Measurements from ENCODE around the gene TUBD1.
A peak's percentile ranks its signal among the peaks of the same experiment; 100 is the strongest.
"Not testable (repeated sequence)": the region's sequence is repeated elsewhere in the genome, so short reads cannot be mapped to it uniquely, and the experiment has no call there.

The TUBD1 gene

DNA sequence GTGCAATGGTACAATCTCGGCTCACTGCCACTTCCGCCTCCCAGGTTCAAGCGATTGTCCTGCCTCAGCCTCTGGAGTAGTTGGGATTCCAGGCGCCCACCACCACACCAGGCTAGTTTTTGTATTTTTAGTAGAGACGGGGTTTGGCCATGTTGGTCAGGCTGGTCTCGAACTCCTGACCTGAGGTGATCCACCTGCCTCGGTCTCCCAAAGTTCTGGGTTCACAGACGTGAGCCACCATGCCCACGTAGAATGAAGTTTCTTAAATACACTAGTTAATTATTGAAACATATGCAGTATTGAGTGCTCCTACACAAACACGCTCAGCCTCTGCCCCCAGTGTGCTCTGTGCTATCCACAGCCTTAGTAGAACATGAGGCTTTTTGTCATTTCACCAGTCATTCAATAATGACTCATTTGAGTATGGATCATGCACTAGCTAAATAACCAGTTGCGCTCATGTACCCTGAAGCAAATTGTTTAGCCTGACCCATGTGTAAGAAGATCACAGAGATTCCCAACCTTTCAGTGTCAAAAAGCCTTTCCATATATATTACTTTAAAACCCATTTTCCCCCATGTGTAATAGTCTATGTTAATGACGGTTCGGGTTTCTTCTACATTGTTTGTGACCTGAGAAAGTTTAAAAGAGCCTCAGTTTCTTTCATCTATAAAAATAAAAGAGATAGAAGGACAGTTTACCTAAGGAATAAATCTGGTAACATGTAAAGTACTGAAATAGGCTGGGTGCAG, 49.7 kb downstream of the TUBD1 start:
- DNase-seq: peak; percentile 84 to 95 (median 93)

DNA sequence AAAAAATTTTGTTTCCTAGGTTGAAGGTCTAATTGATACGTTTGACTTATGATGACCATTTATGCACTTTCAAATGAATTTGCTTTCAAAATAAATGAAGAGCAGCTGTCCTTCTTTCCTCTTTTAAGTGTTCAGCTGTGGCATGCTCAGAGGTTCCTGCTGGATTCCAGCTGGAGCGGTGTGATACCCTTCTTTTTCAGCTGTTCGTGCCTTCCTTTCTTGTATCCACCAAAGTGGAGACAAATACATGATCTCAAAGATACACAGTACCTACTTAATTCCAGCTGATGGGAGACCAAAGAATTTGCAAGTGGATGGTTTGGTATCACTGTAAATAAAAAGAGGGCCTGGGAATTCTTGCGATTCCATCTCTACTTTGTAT, 50.9 kb downstream of the TUBD1 start:
- not testable (repeated sequence) for DNase-seq

- DNase-seq: peak in 2 of 3 donors; percentile 26 to 29
Observed at GRCh38 chr17:59841091-59841881, 51.5 kb downstream of the TUBD1 start.

- DNase-seq: peak; percentile 48 to 62 (median 55)
Observed at GRCh38 chr17:59840329-59841090, 52.2 kb downstream of the TUBD1 start.

GRCh38 chr17:59839651-59840328, 53.0 kb downstream of the TUBD1 start:
- peak; percentile 21 to 48 (median 43) for DNase-seq

DNA sequence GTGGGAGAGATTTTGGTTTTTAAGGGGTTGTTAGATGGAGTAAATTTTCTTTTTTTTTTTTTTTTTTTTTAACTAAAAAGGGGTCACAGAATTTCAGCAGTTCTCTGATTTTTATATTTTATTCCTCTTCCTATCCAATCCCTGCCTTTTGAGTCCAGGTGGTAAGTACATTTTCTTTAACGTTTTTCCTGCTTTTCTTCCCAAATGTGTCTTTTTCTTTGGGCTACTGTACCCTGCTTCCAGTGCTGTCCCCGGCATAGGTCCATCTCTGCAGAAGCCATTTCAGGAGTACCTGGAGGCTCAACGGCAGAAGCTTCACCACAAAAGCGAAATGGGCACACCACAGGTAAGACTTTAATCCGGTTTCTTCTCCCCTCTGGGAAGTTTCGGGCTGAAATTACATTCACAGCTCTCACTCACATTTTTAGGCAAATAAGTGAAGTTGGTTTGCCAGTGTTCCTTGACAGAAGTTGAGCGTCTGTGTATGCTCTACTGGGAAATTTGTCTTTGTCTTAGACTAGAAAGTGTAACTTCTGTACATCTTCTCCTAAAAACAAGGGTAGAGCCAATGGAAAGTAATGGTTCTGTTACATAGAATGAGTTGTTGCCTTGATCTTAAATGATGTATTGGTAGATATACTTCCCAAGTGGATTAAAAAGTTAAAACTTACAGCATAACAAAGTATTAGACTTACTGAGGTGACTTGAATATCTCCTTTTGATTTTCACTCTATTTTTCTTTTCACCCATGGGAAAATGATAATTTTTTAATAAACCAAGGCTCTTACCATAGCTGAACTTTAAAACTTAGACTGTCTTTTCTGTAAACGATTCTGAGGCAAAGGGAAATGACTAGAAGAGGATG, 54.5 kb downstream of the TUBD1 start:
- DNase-seq: peak; percentile 48 to 64 (median 53)

DNA sequence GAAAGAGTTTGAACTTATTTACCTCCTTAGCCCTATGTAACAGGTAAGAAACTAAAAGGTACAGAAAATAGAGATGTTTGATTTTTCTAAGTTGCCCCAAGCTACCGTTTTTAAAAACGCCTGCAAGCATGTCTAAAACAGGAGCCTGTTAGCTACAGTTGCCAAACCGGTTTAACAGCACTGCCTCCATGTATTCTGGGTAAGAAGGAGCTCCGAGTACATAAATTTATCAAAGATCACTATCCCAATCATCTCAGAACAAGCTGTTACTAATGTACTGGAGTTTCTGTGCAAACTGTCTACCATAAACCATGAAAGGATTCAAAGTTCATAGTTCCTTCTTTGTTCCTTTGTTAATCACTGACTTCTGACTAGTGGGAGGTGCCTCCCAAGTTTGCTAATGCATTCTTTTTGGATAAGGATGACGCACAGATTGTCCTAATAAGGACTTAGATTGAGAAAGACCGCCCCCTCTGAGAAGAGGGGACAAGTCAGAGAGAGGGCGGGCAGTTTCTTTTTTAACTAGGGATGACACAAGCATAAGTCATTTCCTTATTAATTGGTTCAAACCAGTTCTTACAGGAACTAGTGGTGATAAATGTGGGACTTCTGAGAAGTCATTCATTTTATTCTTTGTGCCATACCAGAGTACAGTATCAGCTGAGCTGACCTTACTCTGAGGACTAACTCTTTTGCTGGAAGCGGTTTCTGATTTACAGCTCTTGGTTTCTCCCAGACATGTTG, 55.3 kb downstream of the TUBD1 start:
- peak; percentile 95 to 100 (median 99) for DNase-seq

DNA sequence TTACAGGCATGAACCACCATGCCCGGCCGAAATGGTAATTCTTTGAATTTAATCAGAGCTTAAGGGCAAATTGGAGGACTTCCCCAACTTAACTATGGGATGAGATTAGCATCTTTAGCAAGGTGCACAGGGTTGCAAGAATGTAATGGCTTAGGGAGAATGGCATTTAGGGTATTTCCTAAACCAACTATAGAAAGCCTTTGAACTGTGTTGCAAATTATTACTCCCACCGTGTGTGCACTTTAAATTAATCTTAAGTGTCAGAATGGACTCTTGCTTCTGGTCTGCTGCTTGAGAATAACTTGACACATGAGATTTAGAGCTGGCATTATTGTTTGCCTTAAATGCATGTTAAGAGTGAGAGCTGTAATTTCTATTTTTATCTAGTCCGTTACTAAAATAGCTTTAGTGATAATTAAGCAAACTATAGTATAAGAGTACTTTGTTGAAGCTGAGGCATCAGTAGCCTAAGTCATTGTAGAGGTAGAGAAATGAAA, 59.8 kb downstream of the TUBD1 start:
- DNase-seq: no peak

- no peak for DNase-seq
Observed at GRCh38 chr17:59830846-59831486, 61.8 kb downstream of the TUBD1 start.

GRCh38 chr17:59830007-59830630, 62.6 kb downstream of the TUBD1 start:
- no peak for DNase-seq

GRCh38 chr17:59829217-59830006, 63.3 kb downstream of the TUBD1 start:
- DNase-seq: peak; percentile 77 to 96 (median 90)

DNA sequence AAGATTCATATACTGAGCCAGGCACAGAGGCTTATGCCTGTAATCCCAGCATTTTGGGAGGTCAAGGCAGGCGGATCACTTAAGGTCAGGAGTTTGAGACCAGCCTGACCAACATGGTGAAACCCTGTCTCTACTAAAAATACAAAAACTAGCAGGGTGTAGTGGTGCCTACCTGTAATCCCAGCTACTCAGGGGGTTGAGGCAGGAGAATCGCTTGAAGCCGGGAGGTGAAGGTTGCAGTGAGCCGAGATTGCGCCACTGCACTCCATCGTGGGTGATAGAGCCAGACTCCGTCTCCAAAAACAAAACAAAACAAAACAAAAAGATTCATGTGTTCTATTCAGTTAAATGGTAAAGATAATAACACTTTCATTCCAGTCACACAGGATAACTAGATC, 63.9 kb downstream of the TUBD1 start:
- not testable (repeated sequence) for DNase-seq

- no peak for DNase-seq
Observed at GRCh38 chr17:59828478-59828760, 64.3 kb downstream of the TUBD1 start.

DNA sequence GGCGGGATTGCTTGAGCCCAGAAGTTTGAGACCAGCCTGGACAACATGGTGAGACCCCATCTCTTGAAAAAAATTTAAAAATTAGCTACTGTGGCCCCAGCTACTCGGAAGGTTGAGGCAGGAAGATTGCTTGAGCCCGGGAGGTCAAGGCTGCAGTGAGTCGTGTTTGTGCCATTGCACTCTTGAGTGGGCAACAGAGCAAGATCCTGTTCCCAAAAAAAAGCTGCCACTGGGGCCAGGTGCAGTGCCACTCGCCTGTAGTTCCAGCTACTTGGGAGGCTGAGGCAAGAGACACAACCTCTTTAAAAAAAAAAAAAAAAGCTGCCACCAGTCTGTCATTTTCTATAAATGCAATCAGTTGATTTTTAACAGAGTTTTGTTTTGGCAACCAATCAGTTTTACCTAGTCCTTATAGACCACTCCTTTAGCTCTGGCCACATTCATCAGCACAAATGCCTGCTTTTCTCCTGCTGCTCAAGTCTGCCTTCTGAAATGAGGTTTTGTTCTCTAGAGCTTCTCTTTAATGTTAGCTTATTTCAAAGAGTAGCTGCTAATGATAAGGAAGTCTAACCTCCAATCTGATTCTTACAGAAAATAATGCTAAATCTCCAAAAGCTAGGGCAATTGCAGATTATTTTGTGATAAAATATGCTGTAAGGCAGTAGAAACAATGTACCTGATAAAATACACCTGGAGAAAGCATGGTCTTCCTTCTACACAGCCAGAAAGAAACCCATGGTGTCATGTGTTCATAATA, 64.8 kb downstream of the TUBD1 start:
- DNase-seq: no peak

DNA sequence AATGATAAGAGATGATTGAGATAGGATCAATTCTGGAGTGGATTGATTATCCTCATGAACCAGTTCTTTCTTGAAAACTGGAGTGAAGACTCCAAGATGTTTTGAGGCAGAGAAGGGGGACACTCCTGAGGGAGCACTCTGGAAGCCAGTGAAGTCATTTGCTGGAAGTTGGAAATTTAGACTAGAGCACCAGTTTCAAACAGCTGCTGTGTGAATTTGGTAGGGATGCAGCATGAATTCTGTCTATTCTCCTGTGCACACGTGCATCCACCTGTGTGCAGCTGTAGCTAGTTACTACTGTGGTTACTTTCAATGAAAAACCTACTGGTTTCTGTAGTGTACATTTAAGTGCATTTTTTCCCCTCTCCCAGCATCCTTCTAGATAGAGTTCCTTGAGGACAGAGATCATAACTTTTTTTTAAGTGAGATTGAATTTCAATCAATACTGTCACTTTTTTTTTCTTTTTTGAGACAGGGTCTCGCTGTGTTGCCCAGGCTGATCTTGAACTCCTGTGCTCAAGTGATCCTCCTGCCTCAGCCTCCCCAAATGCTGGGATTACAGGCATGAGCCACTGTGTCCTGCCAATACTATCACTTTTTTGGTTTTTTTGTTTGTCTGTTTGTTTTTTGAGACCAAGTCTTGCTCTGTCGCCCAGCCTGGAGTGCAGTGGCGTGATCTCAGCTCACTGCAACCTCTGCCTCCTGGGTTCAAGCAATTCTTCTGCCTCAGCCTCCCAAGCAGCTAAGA, 65.9 kb downstream of the TUBD1 start:
- DNase-seq: no peak

GRCh38 chr17:59825533-59826322, 67.0 kb downstream of the TUBD1 start:
- peak; percentile 86 to 97 (median 91) for DNase-seq

- peak; percentile 54 to 84 (median 80) for DNase-seq
Observed at GRCh38 chr17:59815965-59816364, 76.8 kb downstream of the TUBD1 start.

Data from suppressor macrophage treated with lipopolysaccharide for 1 hour (primary cell).